Endometrial microvascular endothelial cells (primary cell): ENCODE data around the gene ASIC3. TPM values are rescaled to one million over a fixed set of nuclear protein-coding genes. Genes with fewer than 3 reads are reported as not detected.

Source experiments
- in situ Hi-C: cut with HindIII; loops from 2 replicates; pipeline ENCODE4 v1.10.0; 2017; ENCODE audit warnings: low sequenced_read_pairs, low pct_unique_long_range_greater_than_20kb; ENCODE audit errors: inconsistent ontology term
- total RNA-seq: library from RNA; depleted of rRNA; stranded (reverse); fragments of >200 nt; gene quantifications from one replicate; pipeline ENCODE4 v1.2.3, GENCODE V29; 2015; ENCODE audit errors: inconsistent ontology term

Gene ASIC3
- total RNA-seq, 1 donor from 2014 or later = 0.56 TPM

DNA sequence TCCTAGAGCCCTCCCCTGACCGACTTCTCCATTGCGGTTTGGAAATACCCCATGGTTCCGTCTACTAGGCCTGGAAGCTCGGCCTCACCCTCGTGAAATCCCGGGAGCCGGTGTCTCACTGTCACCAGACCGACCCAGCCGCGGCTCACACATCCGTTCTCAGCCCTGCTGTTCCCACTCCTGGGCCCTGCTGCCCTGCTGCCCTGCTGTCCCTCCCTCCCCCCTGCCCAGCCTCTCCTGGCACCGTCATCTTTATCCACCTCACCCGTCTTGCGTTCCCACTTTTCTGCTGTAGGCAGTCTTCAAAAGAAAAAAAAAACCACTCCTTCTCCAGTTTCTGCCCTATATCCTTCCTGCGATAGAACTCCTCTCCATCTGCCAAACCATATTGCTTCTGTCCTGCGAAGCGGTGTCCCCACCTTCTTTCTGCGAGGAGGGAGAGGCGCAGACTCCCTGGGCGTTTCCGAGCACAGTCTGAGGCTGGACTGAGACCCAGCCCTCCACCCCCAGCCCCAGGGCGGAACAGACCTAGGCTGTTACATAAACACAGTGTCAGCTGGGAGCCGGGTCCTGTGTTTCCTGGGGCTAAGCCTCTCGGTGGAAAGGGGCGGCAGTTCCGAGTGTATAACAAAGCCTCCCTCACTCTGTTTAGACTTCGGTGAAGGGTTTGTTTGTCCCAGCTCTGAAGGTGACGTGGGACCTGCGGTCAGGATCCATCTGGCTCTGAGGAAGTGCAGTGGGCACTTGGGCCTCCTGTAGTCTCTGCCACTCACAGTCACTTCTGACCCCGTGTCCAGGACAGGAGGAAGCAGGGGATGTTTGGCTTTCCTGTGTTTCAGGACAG is 40.7 kb downstream of the ASIC3 start:
- in situ Hi-C loops = loop anchor here (10.0 kb wide), 1 partner anchor 76 kb away; the partner anchor contains the start of gene GBX1

DNA sequence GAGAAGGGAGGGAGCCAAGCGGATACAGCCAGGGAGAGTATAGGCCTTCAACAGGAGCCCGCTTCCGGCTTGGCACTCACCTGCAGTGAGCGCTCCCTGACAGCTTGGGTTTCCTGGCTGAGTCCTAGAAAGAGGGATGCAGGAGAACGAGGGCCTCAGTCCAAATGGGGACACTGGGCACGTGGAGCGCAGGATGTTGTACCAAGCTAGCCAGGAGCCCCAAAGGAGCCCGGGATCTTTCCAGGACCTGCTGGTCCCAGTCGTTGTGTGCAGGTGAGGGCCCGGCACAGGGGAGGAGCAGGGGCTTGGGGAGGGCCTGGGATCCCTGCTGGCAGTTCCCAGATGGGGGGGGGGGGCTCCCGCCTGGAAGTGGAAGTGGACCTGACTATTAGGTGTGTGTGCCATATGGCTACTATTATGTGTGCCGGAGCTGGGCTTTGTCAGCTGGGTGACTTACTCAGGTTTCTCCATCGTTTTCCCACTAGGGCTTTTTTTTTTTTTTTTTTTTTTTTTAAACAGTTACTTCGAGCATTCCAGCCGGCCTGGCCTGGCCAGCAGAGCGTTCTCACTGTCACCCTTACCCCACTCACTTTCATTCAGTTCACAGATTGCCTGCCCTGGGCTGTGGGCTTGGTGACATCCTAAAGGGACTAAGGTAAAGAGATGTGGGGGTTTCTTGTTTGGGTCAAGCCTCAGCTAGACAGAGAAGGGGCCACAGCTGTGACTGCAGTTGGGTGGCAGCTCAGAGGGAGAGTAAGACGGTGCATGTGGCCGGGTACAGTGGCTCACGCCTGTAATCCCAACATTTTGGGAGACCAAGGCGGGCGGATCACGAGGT is 41.8 kb downstream of the ASIC3 start:
- in situ Hi-C loops = loop anchor here (10.0 kb wide), 1 partner anchor 75 kb away; the partner anchor contains the start of gene GBX1

DNA sequence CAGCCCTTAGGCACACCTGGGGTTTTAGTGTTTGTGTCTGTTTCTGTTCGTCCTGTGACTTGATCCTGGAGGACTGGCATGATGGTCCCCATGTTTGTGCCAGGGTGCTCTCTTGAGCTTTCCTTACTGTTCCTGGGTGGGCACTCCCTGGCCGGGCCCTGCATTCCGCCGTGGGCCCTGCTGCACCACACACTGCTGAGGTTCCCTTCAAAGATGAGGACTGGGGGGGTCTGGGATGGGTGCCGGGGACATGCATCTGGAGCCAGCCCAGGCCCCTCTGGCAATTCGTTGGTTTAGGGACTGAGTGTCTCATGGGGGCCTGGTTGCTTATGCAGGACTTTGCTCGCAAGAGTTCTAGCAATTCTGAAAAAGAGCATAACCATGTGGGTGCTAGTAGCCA is 42.7 kb downstream of the ASIC3 start:
- in situ Hi-C loops = no loop called here

DNA sequence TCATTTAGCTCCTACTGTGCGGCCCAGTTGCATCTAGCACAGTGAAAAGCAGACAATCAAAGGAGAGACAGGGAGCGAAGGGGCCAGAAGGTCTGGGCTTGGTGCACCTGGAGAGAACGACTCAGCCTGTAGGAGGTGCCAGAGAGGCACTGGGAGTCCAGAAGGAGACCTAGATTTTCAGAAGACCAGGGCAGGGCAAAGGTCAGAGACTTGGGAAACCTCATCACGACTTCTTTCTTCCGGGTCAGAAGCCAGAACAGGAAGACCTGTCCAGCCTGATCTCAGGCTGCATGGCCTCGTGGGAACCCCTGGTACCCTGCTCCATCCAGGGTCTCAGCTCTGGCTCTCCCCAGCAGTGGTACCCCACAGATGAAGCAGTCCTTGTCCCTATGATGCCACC is 43.1 kb downstream of the ASIC3 start:
- in situ Hi-C loops = no loop called here

DNA sequence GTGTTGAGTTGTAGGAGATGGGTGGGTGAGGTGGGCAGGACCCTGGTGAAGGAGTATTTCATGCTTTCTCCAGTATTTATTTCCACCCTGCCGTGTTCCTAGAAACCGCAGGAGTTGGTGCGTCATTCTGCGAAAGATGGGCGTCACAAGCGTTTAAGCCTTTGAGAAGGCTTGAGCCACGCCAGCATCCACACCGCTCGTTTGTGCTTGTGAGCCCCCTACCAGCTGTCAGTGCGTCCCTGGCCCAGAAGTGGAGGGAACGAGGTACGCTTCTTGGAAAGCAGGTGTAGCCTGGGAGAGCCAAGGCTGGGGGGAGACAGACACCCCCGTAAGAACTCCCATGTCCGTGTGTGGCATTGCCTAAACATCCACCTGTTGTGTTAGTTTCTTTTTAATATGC is 43.7 kb downstream of the ASIC3 start:
- in situ Hi-C loops = no loop called here

DNA sequence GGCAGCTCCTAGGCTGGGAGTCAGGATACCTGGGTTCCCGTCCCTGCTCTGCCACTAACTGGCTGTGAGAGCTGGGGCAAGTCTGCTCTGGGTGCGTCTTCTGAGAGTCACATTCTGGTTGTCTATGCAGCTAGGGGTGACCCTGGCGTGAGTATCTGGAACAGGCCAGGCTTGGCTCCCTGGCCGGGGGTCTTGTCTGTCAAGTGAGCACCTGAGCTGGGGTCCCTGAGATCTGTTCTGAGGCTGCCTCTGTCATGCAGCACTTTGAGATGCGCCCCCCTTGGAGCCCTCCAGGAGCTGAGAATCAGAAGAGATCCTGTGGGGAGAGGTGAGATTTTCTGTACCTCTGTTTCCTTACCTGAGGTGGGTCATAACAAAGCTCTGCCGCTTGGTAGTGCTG is 45.4 kb downstream of the ASIC3 start:
- in situ Hi-C loops = no loop called here

DNA sequence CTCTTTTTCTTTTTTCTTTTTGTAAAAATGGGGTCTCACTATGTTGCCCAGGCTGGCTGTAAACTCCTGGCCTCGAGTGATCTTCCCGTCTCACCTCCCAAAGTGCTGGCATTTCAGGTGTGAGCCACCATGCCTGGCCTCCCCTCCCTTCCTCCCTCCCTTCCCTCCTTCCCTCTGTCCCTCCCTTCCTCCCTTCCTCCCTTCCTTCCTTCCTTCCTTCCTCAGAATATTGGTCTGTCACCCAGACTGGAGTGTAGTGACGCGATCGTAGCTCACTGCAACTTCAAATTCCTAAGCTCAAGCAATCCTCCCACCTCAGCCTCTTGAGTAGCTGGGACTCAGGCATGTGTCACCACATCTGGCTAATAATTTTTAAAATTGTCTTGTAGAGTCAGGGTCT is 46.3 kb downstream of the ASIC3 start:
- in situ Hi-C loops = no loop called here

DNA sequence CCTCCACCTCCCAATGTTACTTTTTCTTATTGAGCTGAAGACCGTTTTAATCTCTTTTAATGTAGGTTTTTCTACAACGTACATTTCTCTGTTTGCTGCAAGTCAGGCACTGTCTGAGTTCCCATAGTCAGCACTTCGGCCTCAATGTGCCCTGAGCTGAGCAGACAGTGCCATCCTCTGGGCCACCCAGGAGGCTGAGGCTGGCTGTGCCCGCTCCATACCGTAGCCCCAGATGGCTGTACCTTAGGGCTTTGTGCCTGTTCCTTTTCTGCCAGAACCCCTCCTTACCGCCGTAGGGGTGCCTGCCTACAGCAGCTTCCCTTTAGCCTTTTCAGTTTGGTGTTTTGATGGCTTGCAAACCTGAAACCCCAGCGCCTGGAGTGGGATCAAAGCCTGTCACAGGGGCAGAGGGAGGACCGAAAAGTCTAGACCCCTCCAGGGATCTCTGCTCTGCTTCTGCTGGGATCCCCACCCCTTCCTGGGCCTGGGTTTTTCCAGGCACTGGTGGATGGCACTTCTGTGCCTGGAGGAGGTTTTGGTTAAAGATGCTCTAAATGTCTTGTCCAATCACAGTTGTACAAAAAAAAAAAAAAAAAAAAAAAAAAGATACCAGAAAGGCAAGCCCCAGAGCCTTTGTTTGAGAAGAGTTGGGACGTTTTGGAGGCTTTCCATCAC is 46.9 kb downstream of the ASIC3 start:
- in situ Hi-C loops = no loop called here

DNA sequence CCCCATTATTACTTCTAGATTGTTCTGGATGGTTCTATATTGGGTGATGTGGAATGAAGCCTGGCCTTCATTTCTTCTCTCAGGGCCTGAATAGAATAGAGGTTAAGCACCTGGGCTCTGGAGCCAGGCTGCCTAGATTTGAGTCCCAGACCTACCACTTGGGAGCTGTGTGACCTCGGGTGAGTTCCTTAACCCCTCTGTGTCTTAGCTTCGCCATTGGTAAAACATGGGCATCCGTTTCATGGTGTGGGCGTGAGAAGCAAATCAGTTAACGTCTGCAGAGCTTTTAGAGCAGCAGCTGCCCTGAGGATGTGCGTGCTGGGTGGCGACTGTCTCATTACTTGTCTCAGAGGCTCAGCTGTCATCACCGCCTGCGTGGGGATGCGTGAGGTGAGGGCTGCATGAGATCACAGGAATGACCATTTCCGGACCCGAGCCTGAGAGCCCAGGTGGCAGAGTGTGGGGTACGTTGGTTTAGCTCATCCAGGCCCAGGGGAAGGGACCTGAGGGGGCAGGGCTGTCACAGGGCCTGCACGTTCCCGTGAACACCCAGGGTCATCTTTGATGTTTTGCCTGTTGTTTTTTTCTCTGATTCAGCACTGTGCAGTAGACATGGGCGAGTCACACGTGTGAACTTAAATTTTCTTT is 47.6 kb downstream of the ASIC3 start:
- in situ Hi-C loops = no loop called here

DNA sequence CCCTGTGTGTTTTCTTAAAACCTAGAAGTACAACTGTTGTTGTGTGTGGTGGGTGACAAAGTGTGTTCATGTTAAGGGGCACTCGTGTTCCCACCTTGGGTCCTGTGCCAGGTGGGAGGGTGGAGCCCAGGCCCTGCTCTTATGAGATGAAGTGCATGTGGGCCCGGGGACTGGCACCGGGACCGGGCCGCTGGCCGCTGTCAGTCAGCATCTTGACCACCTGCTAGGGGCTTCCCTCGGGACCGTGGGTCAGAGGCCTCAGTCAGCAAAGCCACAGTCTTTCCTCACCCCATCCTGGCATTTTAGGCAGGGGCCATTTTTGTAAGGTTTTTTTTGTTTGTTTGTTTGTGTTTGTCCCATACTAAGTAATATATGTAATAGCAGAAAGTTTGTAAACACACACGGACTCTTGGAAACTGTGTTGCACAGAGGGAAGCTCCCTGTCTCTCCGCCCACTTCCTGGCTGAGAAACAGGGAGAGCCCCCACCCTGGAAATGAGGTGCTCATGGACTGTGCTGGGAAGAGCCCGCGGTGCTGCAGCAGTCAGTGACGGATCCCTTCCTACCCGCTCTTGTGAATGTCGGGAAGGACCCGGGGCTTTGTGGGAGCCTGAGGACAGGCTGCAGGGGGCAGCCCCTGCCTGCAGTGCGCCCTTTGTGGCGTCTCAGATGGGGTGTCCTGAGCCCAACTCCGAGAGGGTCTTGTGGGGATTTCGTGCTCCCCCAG is 51.3 kb downstream of the ASIC3 start:
- in situ Hi-C loops = no loop called here

DNA sequence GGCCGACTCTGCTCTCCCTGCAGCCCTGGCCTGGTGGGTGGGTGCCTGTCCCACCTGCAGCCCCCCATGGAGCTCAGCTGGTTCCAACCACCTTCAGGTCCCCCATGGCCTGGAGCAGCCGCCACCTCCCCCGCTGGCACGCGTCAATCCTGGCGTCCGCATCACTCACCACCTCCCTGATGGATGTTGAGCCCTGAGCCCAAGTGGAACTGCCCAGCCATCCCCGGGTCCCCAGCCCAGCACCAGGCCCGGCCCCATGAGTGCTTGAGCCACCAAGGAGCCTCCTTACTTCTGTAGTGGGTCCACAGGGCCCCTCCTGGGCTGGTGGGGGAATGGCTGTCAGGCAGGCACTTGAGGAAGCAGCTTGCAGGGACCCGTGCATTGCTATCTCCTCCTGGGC is 52.6 kb downstream of the ASIC3 start:
- in situ Hi-C loops = no loop called here

DNA sequence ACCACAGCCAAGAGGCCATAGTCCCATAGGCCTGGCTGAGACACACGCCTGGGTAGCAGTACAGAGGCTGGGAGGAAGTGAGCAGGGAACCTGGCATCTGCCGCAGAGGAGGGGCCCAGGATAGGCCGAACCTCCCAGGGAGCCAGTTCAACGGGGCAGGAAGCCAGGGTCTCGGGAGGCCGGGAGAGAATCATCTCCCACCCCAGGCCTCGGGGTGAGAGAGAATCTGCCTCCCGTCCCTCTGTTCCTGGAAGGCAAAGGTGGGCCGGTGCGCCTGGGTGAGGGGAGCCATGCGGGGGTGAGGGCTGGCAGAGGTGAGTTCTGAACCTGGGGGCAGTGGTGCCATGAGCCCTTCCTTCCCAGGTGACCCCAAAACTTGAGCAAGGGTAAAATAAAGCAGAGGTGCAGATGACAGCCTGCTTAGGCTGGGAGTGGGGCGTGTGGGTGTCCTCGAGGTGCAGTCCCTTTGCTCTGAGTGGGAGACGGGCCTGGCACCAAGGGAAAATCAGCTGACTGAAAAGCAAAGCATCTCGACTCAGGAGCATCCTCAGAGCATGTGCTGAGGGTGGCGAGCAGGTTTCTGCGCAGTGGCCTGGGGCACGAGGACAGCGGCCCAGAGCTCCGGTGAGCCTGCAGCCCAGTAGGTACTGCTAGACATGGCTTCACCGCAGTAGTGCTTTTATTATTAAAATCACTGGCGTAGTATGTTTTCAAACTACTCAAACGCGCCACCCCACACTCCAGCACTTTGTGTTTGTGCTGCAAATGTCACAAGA is 53.5 kb downstream of the ASIC3 start:
- in situ Hi-C loops = no loop called here

Other genes starting within 250 kb of the ASIC3 start
- not detected for gene TMEM176B, start 248.2 kb upstream of the ASIC3 start, total RNA-seq
- gene TMEM176A, start 247.8 kb upstream of the ASIC3 start, total RNA-seq = not detected
- not detected for gene AOC1, start 196.0 kb upstream of the ASIC3 start, total RNA-seq
- not detected for gene KCNH2, start 70.2 kb upstream of the ASIC3 start, total RNA-seq
- 37.4 TPM for gene NOS3, start 57.5 kb upstream of the ASIC3 start, total RNA-seq
- gene ATG9B, start 24.0 kb upstream of the ASIC3 start, total RNA-seq = not detected
- 53.2 TPM for gene ABCB8, start 20.1 kb upstream of the ASIC3 start, total RNA-seq
- gene CDK5, start 9.4 kb downstream of the ASIC3 start, total RNA-seq = 10.5 TPM
- 212 TPM for gene SLC4A2, start 11.1 kb downstream of the ASIC3 start, total RNA-seq
- 95.0 TPM for gene FASTK, start 32.3 kb downstream of the ASIC3 start, total RNA-seq
- gene TMUB1, start 35.0 kb downstream of the ASIC3 start, total RNA-seq = 40.5 TPM
- 52.1 TPM for gene AGAP3, start 37.9 kb downstream of the ASIC3 start, total RNA-seq
- gene GBX1, start 119.2 kb downstream of the ASIC3 start, total RNA-seq = not detected
- not detected for gene ASB10, start 138.7 kb downstream of the ASIC3 start, total RNA-seq
- gene H2BK1, start 162.0 kb downstream of the ASIC3 start, total RNA-seq = not detected
- gene ABCF2, start 178.7 kb downstream of the ASIC3 start, total RNA-seq = 89.1 TPM
- 70.0 TPM for gene CHPF2, start 184.0 kb downstream of the ASIC3 start, total RNA-seq
- 2.9 TPM for gene SMARCD3, start 200.2 kb downstream of the ASIC3 start, total RNA-seq